Activated naive CD8-positive, alpha-beta T cell treated with anti-CD3 and anti-CD28 coated beads, Interleukin-2, amount 10 ng/mL, durations not matched to agents 7 days and 5 days (primary cell): Measurements from ENCODE around the gene ARSD. TPM values are rescaled to one million over a fixed set of nuclear protein-coding genes. Genes with fewer than 3 reads are reported as not detected.
"Not testable (repeated sequence)": the region's sequence is repeated elsewhere in the genome, so short reads cannot be mapped to it uniquely, and the experiment has no call there.

Source experiments
- ATAC-seq: fragments of 150-1000 bp; cut with Tn5 transposase; one replicate; pipeline ENCODE4 v1.10.0; 2021; ENCODE audit warnings: low read depth, moderate library complexity
- POLR2A ChIA-PET: fragments of 350-600 bp; sonication (Branson Sonifier 250); formaldehyde crosslinking; loops from one replicate; lab custom pipeline; 2021; ENCODE audit warnings: antibody characterized with exemption; lab: Charles Lee
- DNase-seq: peaks from one replicate; pipeline ENCODE4 v3.0.0; 2021
- H3K27ac Mint-ChIP-seq: one replicate; pipeline ENCODE4 v1.8.0; 2022; ENCODE audit warnings: mild to moderate bottlenecking, mixed read lengths
- H3K27me3 Mint-ChIP-seq: one replicate; pipeline ENCODE4 v1.8.0; 2022; ENCODE audit warnings: mild to moderate bottlenecking, moderate library complexity, mixed read lengths
- H3K36me3 Mint-ChIP-seq: one replicate; pipeline ENCODE4 v1.8.0; 2021; ENCODE audit warnings: mild to moderate bottlenecking, mixed read lengths
- H3K4me1 Mint-ChIP-seq: one replicate; pipeline ENCODE4 v1.8.0; 2021; ENCODE audit warnings: mixed read lengths
- H3K4me3 Mint-ChIP-seq: one replicate; pipeline ENCODE4 v1.8.0; 2022; ENCODE audit warnings: mild to moderate bottlenecking, moderate library complexity, mixed read lengths
- H3K9me3 Mint-ChIP-seq: one replicate; pipeline ENCODE4 v1.8.0; 2021; ENCODE audit warnings: mixed read lengths
- total RNA-seq, 2 experiments: library from RNA; stranded (reverse); gene quantifications; one replicate each; pipeline ENCODE4 v1.2.3, GENCODE V29; 2021

ARSD gene
- total RNA-seq, 2 experiments from 2014 or later, result 3.6 to 4.2 TPM

GRCh38 chrX:2924151-2924550, 5.0 kb downstream of the ARSD start:
- POLR2A ChIA-PET, result no interaction called here
- no peak overlapping the region for H3K4me3 Mint-ChIP-seq
- DNase-seq (no peak), ATAC-seq (no peak)
- no peaks in the 10 kb centered on the region for H3K27me3 Mint-ChIP-seq
- no peaks in the 10 kb centered on the region for H3K9me3 Mint-ChIP-seq
- no peaks in the 10 kb centered on the region for H3K4me1 Mint-ChIP-seq
- no peaks in the 10 kb centered on the region for H3K36me3 Mint-ChIP-seq
- no peak overlapping the region for H3K27ac Mint-ChIP-seq

GRCh38 chrX:2921750-2922149, 7.4 kb downstream of the ARSD start:
- no peak overlapping the region for H3K4me3 Mint-ChIP-seq
- POLR2A ChIA-PET, result no interaction called here
- DNase-seq (no peak), ATAC-seq (no peak)
- no peaks in the 10 kb centered on the region for H3K9me3 Mint-ChIP-seq
- no peaks in the 10 kb centered on the region for H3K27me3 Mint-ChIP-seq
- H3K4me1 Mint-ChIP-seq, result no peaks in the 10 kb centered on the region
- H3K36me3 Mint-ChIP-seq, result no peaks in the 10 kb centered on the region
- H3K27ac Mint-ChIP-seq, result no peak overlapping the region

- Mint-ChIP-seq H3K9me3 (no peaks in the 10 kb centered on the region), H3K36me3 (no peaks in the 10 kb centered on the region), H3K27me3 (no peaks in the 10 kb centered on the region), H3K27ac (no peak overlapping the region), H3K4me3 (no peak overlapping the region), H3K4me1 (no peaks in the 10 kb centered on the region)
- POLR2A ChIA-PET, result no interaction called here
- DNase-seq (no peak), ATAC-seq (no peak)
Measured at GRCh38 chrX:2921193-2921592, 7.9 kb downstream of the ARSD start.

GRCh38 chrX:2917767-2918166, 11.4 kb downstream of the ARSD start:
- Mint-ChIP-seq H3K9me3 (no peaks in the 10 kb centered on the region), H3K27me3 (no peaks in the 10 kb centered on the region), H3K4me1 (no peaks in the 10 kb centered on the region), H3K36me3 (no peaks in the 10 kb centered on the region), H3K27ac (no peak overlapping the region), H3K4me3 (no peak overlapping the region)
- POLR2A ChIA-PET, result no interaction called here
- DNase-seq (no peak), ATAC-seq (no peak)

- Mint-ChIP-seq H3K4me3 (no peak overlapping the region), H3K36me3 (peaks cover 3% of the 10 kb centered on the region), H3K27me3 (no peaks in the 10 kb centered on the region), H3K4me1 (no peaks in the 10 kb centered on the region), H3K9me3 (no peaks in the 10 kb centered on the region), H3K27ac (no peak overlapping the region)
- POLR2A ChIA-PET, result no interaction called here
- ATAC-seq (no peak), DNase-seq (no peak)
Measured at GRCh38 chrX:2913118-2913517, 16.0 kb downstream of the ARSD start.

- peaks cover 6% of the 10 kb centered on the region for H3K36me3 Mint-ChIP-seq
- no peak overlapping the region for H3K4me3 Mint-ChIP-seq
- no peak for DNase-seq
- POLR2A ChIA-PET, result no interaction called here
- H3K27me3 Mint-ChIP-seq, result no peaks in the 10 kb centered on the region
- no peaks in the 10 kb centered on the region for H3K9me3 Mint-ChIP-seq
- H3K27ac Mint-ChIP-seq, result no peak overlapping the region
- no peaks in the 10 kb centered on the region for H3K4me1 Mint-ChIP-seq
- ATAC-seq, result no peak
Measured at GRCh38 chrX:2910109-2910508, 19.0 kb downstream of the ARSD start.

GRCh38 chrX:2908125-2908685, 20.9 kb downstream of the ARSD start:
- POLR2A ChIA-PET, result no interaction called here
- H3K4me3 Mint-ChIP-seq, result no peak overlapping the region
- no peaks in the 10 kb centered on the region for H3K9me3 Mint-ChIP-seq
- H3K27ac Mint-ChIP-seq, result no peak overlapping the region
- ATAC-seq (no peak), DNase-seq (no peak)
- peaks cover 1% of the 10 kb centered on the region for H3K27me3 Mint-ChIP-seq
- H3K36me3 Mint-ChIP-seq, result peaks cover 6% of the 10 kb centered on the region
- H3K4me1 Mint-ChIP-seq, result no peaks in the 10 kb centered on the region

GRCh38 chrX:2907295-2907694, 21.8 kb downstream of the ARSD start:
- Mint-ChIP-seq H3K9me3 (peaks cover 1% of the 10 kb centered on the region), H3K4me1 (no peaks in the 10 kb centered on the region), H3K27ac (no peak overlapping the region), H3K27me3 (peaks cover 5% of the 10 kb centered on the region), H3K36me3 (peaks cover 7% of the 10 kb centered on the region), H3K4me3 (no peak overlapping the region)
- POLR2A ChIA-PET, result no interaction called here
- DNase-seq (no peak), ATAC-seq (no peak)

- no peak overlapping the region for H3K4me3 Mint-ChIP-seq
- peaks cover 1% of the 10 kb centered on the region for H3K9me3 Mint-ChIP-seq
- peaks cover 4% of the 10 kb centered on the region for H3K4me1 Mint-ChIP-seq
- POLR2A ChIA-PET, result no interaction called here
- H3K36me3 Mint-ChIP-seq, result peaks cover 4% of the 10 kb centered on the region
- H3K27me3 Mint-ChIP-seq, result peaks cover 5% of the 10 kb centered on the region
- DNase-seq (no peak), ATAC-seq (no peak)
- H3K27ac Mint-ChIP-seq, result no peak overlapping the region
Measured at GRCh38 chrX:2903366-2903765, 25.8 kb downstream of the ARSD start.

- ATAC-seq (no peak), DNase-seq (no peak)
- Mint-ChIP-seq H3K27me3 (peaks cover 5% of the 10 kb centered on the region), H3K36me3 (peaks cover 2% of the 10 kb centered on the region), H3K4me3 (no peak overlapping the region), H3K4me1 (peaks cover 6% of the 10 kb centered on the region), H3K9me3 (peaks cover 1% of the 10 kb centered on the region), H3K27ac (no peak overlapping the region)
- POLR2A ChIA-PET, result no interaction called here
Measured at GRCh38 chrX:2902841-2903240, 26.3 kb downstream of the ARSD start.

GRCh38 chrX:2901367-2902036, 27.6 kb downstream of the ARSD start:
- POLR2A ChIA-PET, result no interaction called here
- DNase-seq, result no peak
- H3K4me3 Mint-ChIP-seq, result no peak overlapping the region
- no peak overlapping the region for H3K27ac Mint-ChIP-seq
- peaks cover 13% of the 10 kb centered on the region for H3K4me1 Mint-ChIP-seq
- no peak for ATAC-seq
- peaks cover 1% of the 10 kb centered on the region for H3K9me3 Mint-ChIP-seq
- peaks cover 1% of the 10 kb centered on the region for H3K36me3 Mint-ChIP-seq
- peaks cover 5% of the 10 kb centered on the region for H3K27me3 Mint-ChIP-seq

- Mint-ChIP-seq H3K27me3 (peaks cover 3% of the 10 kb centered on the region), H3K36me3 (peaks cover 1% of the 10 kb centered on the region), H3K4me1 (peaks cover 13% of the 10 kb centered on the region), H3K9me3 (peaks cover 1% of the 10 kb centered on the region), H3K27ac (no peak overlapping the region), H3K4me3 (no peak overlapping the region)
- ATAC-seq (no peak), DNase-seq (no peak)
- POLR2A ChIA-PET, result no interaction called here
Measured at GRCh38 chrX:2898846-2899512, 30.2 kb downstream of the ARSD start.

GRCh38 chrX:2897690-2898623, 31.2 kb downstream of the ARSD start:
- not testable (repeated sequence) for H3K27ac Mint-ChIP-seq, H3K36me3 Mint-ChIP-seq
- peak overlapping the region; percentile 25 for H3K4me3 Mint-ChIP-seq

More at GRCh38 chrX:2897690-2898623, 31.2 kb downstream of the ARSD start:
- POLR2A ChIA-PET, H3K27me3 Mint-ChIP-seq, H3K9me3 Mint-ChIP-seq: not testable (repeated sequence)
- H3K4me1 Mint-ChIP-seq, result peaks cover 13% of the 10 kb centered on the region
- ATAC-seq, result peak; percentile 78
- peak; percentile 31 for DNase-seq
